Measurements from ENCODE around the gene CYFIP2.

The CYFIP2 gene

GRCh38 chr5:157289164-157289819 is 23.4 kb downstream of the CYFIP2 start:
- DNase-seq, result no peak

- no peak for DNase-seq
Observed at GRCh38 chr5:157290156-157290980, 24.4 kb downstream of the CYFIP2 start.

- peak in 1 of 4 experiments; percentile 11 for DNase-seq
Observed at GRCh38 chr5:157290981-157291711, 25.2 kb downstream of the CYFIP2 start.

- DNase-seq, result no peak
Observed at GRCh38 chr5:157292599-157292998, 26.7 kb downstream of the CYFIP2 start.

GRCh38 chr5:157294407-157295091 is 28.6 kb downstream of the CYFIP2 start:
- DNase-seq, result no peak

- DNase-seq, result no peak
Observed at GRCh38 chr5:157295247-157295646, 29.3 kb downstream of the CYFIP2 start.

- no peak for DNase-seq
Observed at GRCh38 chr5:157300564-157300963, 34.6 kb downstream of the CYFIP2 start.

- DNase-seq, result no peak
Observed at GRCh38 chr5:157301066-157301465, 35.1 kb downstream of the CYFIP2 start.

GRCh38 chr5:157303023-157303422 is 37.1 kb downstream of the CYFIP2 start:
- no peak for DNase-seq

- DNase-seq, result peak in 2 of 4 experiments; percentile 14 to 33
Observed at GRCh38 chr5:157303667-157304327, 37.9 kb downstream of the CYFIP2 start.

GRCh38 chr5:157306081-157306480 is 40.2 kb downstream of the CYFIP2 start:
- DNase-seq, result no peak

- DNase-seq, result no peak
Observed at GRCh38 chr5:157306692-157307471, 41.0 kb downstream of the CYFIP2 start.

GRCh38 chr5:157308836-157309465 is 43.0 kb downstream of the CYFIP2 start:
- DNase-seq, result no peak

GRCh38 chr5:157309796-157310195 is 43.9 kb downstream of the CYFIP2 start:
- DNase-seq, result no peak

- no peak for DNase-seq
Observed at GRCh38 chr5:157311595-157311994, 45.7 kb downstream of the CYFIP2 start.

GRCh38 chr5:157312492-157312891 is 46.6 kb downstream of the CYFIP2 start:
- DNase-seq, result peak; percentile 23 to 32 (median 30)

- DNase-seq, result no peak
Observed at GRCh38 chr5:157322581-157322980, 56.7 kb downstream of the CYFIP2 start.

GRCh38 chr5:157323107-157323706 is 57.3 kb downstream of the CYFIP2 start:
- no peak for DNase-seq

- no peak for DNase-seq
Observed at GRCh38 chr5:157324237-157324636, 58.3 kb downstream of the CYFIP2 start.

- no peak for DNase-seq
Observed at GRCh38 chr5:157326440-157327005, 60.6 kb downstream of the CYFIP2 start.
